Uterus (tissue), 4 donors: ENCODE data around the gene DCX. TPM values are rescaled to one million over a fixed set of nuclear protein-coding genes. Genes with fewer than 3 reads are reported as not detected.

ENCODE experiments used
- DNase-seq, 2 donors: peaks; one replicate each; pipeline ENCODE4 v3.0.0-alpha.2; 2019 to 2020
- H3K27ac ChIP-seq, 2 donors: fragments of 200-600 bp; sonication (generic); 1 replicate in 1 of 2; 2 replicates in 1 of 2; pipeline ENCODE4 v1.5.1; 2016 to 2018
- H3K27me3 ChIP-seq, 2 donors: fragments of 200-600 bp; sonication (generic); one replicate each; pipeline ENCODE4 v1.5.1; 2018 to 2019; ENCODE audit warnings: control low read depth in 1 of 2
- H3K36me3 ChIP-seq, 2 donors: fragments of 200-600 bp; sonication (generic); one replicate each; pipeline ENCODE4 v1.5.1; 2019; ENCODE audit warnings: control low read depth in 1 of 2
- H3K4me1 ChIP-seq, 2 donors: fragments of 200-600 bp; sonication (generic); one replicate each; pipeline ENCODE4 v1.5.1; 2018 to 2019; ENCODE audit warnings: control low read depth in 1 of 2
- H3K4me3 ChIP-seq, 2 donors: fragments of 200-600 bp; sonication (generic); 1 replicate in 1 of 2; 2 replicates in 1 of 2; pipeline ENCODE4 v1.5.1; 2018 to 2019; ENCODE audit warnings: mild to moderate bottlenecking in 1 of 2
- H3K9me3 ChIP-seq, 2 donors: fragments of 200-600 bp; sonication (generic); one replicate each; pipeline ENCODE4 v1.5.1; 2019; ENCODE audit warnings: control low read depth in 1 of 2
- POLR2A ChIP-seq, 2 donors: fragments of 450-650 bp; IDR thresholded peaks; one replicate each; pipeline ENCODE4 v1.6.1; 2016; ENCODE audit warnings: antibody characterized with exemption in 2 of 2, mild to moderate bottlenecking in 1 of 2, moderate library complexity in 1 of 2
- intact Hi-C: fragments of 100-400 bp; cut with DNase I; formaldehyde crosslinking; loops from one replicate; pipeline ENCODE4 v1.15.1; 2023; ENCODE audit warnings: low total_unique reads
- total RNA-seq, 4 donors: library from RNA; depleted of rRNA in 3 of 4; stranded (reverse); fragments of >200 nt in 3 of 4; gene quantifications; one replicate each; pipeline versions ENCODE4 v1.1.0 to v1.2.4, GENCODE V29; 2014 to 2023
- TF ChIP-seq, protein P1 (sequence below), 4 experiments: fragments of 200-600 bp in 2 of 4; fragments of 450-650 bp in 2 of 4; sonication (generic) in 2 of 4; IDR thresholded peaks; one replicate each; pipeline ENCODE4 v1.5.1; 2016 to 2019; ENCODE audit warnings: antibody characterized with exemption in 4 of 4, mild to moderate bottlenecking in 2 of 4, moderate library complexity in 1 of 4
- donor health status: DM: yes; HTN: yes; CAD: no.

Gene DCX
- total RNA-seq, 4 donors from 2014 or later: 2.0 to 5.5 TPM; not detected in 2

DNA sequence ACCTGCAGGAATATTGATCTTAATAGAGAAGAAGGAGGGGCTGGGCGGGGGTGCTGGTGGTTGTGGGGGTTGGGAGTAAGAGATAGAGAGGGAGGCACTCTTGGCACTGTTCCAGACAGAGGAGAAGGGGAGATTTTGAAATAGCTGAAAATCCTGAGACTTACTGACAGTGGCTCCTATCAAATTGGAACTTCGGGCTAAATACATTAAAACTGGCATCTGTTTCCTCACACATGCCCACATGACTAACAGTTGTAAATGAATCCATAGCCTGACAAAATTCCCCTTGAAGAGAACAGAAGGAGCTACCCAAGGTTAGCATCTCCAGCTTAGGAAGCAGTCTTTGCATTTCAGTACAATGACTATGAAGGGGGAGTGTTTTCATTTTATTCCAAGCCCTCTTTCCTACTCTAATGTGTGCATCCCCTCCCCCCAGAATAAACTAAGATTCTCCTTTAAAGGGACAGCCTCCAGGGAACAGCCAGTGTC lies 1.4 kb downstream of the DCX start:
- TF ChIP-seq, protein P1, sequence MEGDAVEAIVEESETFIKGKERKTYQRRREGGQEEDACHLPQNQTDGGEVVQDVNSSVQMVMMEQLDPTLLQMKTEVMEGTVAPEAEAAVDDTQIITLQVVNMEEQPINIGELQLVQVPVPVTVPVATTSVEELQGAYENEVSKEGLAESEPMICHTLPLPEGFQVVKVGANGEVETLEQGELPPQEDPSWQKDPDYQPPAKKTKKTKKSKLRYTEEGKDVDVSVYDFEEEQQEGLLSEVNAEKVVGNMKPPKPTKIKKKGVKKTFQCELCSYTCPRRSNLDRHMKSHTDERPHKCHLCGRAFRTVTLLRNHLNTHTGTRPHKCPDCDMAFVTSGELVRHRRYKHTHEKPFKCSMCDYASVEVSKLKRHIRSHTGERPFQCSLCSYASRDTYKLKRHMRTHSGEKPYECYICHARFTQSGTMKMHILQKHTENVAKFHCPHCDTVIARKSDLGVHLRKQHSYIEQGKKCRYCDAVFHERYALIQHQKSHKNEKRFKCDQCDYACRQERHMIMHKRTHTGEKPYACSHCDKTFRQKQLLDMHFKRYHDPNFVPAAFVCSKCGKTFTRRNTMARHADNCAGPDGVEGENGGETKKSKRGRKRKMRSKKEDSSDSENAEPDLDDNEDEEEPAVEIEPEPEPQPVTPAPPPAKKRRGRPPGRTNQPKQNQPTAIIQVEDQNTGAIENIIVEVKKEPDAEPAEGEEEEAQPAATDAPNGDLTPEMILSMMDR (IDR thresholded peaks at IDR 0.05): no peak
- TF ChIP-seq POLR2A (IDR thresholded peaks at IDR 0.05): no peak
- H3K4me1 ChIP-seq: no peaks in the 10 kb centered on the region
- no peaks in the 10 kb centered on the region for H3K36me3 ChIP-seq
- DNase-seq: no peak
- H3K9me3 ChIP-seq: no peaks in the 10 kb centered on the region
- intact Hi-C loops: no loop called here
- no peak overlapping the region for H3K27ac ChIP-seq
- H3K27me3 ChIP-seq: peaks cover 0 to under 1% of the 10 kb centered on the region in 2 donors
- no peak overlapping the region for H3K4me3 ChIP-seq

DNA sequence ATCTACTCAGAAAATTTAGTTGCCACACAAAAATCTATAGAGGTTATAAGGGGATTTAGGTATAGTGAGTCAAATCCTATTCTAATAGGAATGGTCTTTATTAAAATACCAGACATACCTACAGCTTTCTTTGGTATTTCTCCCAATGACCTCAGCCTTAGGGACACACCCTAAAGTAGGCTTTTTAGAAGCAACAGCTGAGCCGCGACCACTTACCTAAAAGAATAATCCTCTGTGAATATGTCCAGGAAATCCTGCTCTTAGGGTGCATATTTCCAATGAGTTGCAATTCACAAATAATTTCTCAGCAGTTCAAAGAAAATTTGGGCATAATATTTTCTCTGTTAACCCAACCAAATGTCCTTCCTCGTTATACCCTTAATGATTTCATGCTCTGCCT lies 2.7 kb downstream of the DCX start:
- no peaks in the 10 kb centered on the region for H3K4me1 ChIP-seq
- DNase-seq: no peak
- intact Hi-C loops: no loop called here

DNA sequence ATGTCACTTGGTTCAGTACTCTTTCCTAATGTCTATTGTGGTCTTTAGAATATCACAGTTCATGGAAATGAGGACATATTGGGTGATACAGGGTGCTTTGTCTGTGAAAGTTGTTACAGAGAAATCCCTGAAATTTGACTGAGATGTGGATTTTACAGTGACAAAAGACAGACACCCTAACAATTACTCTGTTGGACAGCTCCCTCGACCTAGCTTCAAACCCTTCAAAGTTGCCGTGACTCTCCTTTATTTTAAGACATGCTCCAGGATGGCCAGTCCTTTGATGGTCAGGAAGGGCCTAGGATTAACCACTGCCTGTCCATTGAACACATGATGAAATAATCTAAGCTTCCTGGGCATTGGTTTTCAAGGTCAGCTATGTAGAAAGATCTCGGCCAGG lies 4.0 kb downstream of the DCX start:
- Histone ChIP-seq H3K27ac (no peak overlapping the region), H3K27me3 (peaks cover 0 to 4% of the 10 kb centered on the region in 2 donors), H3K4me1 (no peaks in the 10 kb centered on the region), H3K4me3 (no peak overlapping the region), H3K36me3 (no peaks in the 10 kb centered on the region), H3K9me3 (no peaks in the 10 kb centered on the region)
- no peak for DNase-seq
- intact Hi-C loops: no loop called here
- no peak for TF ChIP-seq POLR2A (IDR thresholded peaks at IDR 0.05)
- TF ChIP-seq, protein P1 (IDR thresholded peaks at IDR 0.05): no peak

More for the DNA sequence above, 2.7 kb downstream of the DCX start:
- TF ChIP-seq, protein P1 (IDR thresholded peaks at IDR 0.05): no peak
- TF ChIP-seq POLR2A (IDR thresholded peaks at IDR 0.05): no peak
- H3K9me3 ChIP-seq: no peaks in the 10 kb centered on the region
- peaks cover 0 to 4% of the 10 kb centered on the region in 2 donors for H3K27me3 ChIP-seq
- H3K27ac ChIP-seq: no peak overlapping the region
- H3K36me3 ChIP-seq: no peaks in the 10 kb centered on the region
- no peak overlapping the region for H3K4me3 ChIP-seq

DNA sequence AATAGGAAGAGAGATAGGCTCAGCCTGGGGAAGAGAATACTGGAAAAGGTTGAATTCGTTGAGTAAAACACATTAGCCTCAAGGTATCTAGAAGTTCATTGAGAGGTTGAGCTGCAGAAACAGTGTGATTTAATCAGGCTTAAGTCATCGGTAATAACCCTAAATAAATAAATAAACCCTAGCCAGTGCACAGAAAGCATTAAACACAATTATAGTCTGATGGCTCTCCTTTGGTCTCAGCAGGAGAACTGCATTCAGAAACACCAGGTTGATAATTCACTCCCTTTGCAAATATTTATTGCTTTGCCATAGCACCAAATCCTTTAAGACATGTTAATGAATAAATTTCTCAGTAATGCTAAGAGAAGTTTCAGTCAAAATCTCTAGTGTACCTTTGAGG lies 9.6 kb downstream of the DCX start:
- Histone ChIP-seq H3K27ac (no peak overlapping the region), H3K36me3 (no peaks in the 10 kb centered on the region), H3K27me3 (peaks cover 0 to 4% of the 10 kb centered on the region in 2 donors), H3K4me1 (no peaks in the 10 kb centered on the region), H3K4me3 (no peak overlapping the region), H3K9me3 (no peaks in the 10 kb centered on the region)
- intact Hi-C loops: no loop called here
- DNase-seq: no peak
- TF ChIP-seq POLR2A (IDR thresholded peaks at IDR 0.05): no peak
- TF ChIP-seq, protein P1 (IDR thresholded peaks at IDR 0.05): no peak

DNA sequence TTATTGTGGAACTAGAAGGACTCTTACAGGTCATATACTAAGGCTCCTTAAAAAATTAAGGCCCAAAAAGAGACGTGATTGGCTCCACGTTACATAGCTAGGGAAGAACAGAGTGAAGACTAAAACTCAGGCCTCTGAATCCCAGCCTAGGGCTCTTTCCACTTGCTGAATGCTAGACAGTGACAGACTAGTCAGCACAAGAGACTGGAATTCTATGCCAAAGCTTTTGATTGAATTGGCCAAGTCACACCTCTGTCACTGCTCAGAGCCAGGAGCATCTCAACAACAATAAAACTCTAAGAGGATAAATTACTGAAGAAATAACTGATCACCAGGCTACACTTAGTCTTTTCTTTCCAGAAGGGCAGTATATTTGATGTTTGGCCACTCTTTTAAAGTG lies 16.8 kb downstream of the DCX start:
- H3K4me3 ChIP-seq: no peak overlapping the region
- H3K27ac ChIP-seq: no peak overlapping the region
- no peaks in the 10 kb centered on the region for H3K9me3 ChIP-seq
- H3K4me1 ChIP-seq: no peaks in the 10 kb centered on the region
- DNase-seq: no peak
- TF ChIP-seq, protein P1 (IDR thresholded peaks at IDR 0.05): no peak
- no peak for TF ChIP-seq POLR2A (IDR thresholded peaks at IDR 0.05)
- H3K27me3 ChIP-seq: peaks cover 0 to 3% of the 10 kb centered on the region in 2 donors
- intact Hi-C loops: no loop called here
- no peaks in the 10 kb centered on the region for H3K36me3 ChIP-seq
